Stimulated activated CD8-positive, alpha-beta memory T cell treated with anti-CD3 and anti-CD28 coated beads, Interleukin-4, amount 100 ng/mL, for 24 hours (primary cell): Measurements from ENCODE around the gene MRPS18B.
A peak's percentile ranks its signal among the peaks of the same experiment; 100 is the strongest.

Experiments
- DNase-seq: peaks from one replicate; pipeline ENCODE4 v3.0.0-alpha.2; 2020; ENCODE audit warnings: low read depth

MRPS18B gene

GRCh38 chr6:30617565-30618269 lies at the start of gene MRPS18B:
MRPS18B (plus strand) TSS chr6:30617840; CDS start chr6:30617866, 26 bp downstream.
- DNase-seq = peak; percentile 93

- DNase-seq = peak; percentile 35
Observed at GRCh38 chr6:30568245-30568644, 49.4 kb upstream of the MRPS18B start.

GRCh38 chr6:30570263-30570662 lies 47.4 kb upstream of the MRPS18B start:
- no peak for DNase-seq

GRCh38 chr6:30570740-30571074 lies 46.9 kb upstream of the MRPS18B start:
- DNase-seq = no peak

GRCh38 chr6:30571075-30571761 lies 46.4 kb upstream of the MRPS18B start, which contains the start of gene ABCF1:
ABCF1 (plus strand) TSS chr6:30571442; CDS start chr6:30571488, 46 bp downstream.
- peak; percentile 100 for DNase-seq

GRCh38 chr6:30571762-30572082 lies 45.9 kb upstream of the MRPS18B start:
- no peak for DNase-seq

GRCh38 chr6:30572148-30572547 lies 45.5 kb upstream of the MRPS18B start:
- no peak for DNase-seq

- no peak for DNase-seq
Observed at GRCh38 chr6:30573113-30573512, 44.5 kb upstream of the MRPS18B start.

- no peak for DNase-seq
Observed at GRCh38 chr6:30578051-30578450, 39.6 kb upstream of the MRPS18B start.

GRCh38 chr6:30583921-30584320 lies 33.7 kb upstream of the MRPS18B start:
- DNase-seq = no peak

GRCh38 chr6:30589754-30590358 lies 27.8 kb upstream of the MRPS18B start:
- DNase-seq = no peak

GRCh38 chr6:30590509-30590908 lies 27.1 kb upstream of the MRPS18B start:
- DNase-seq = no peak

- no peak for DNase-seq
Observed at GRCh38 chr6:30591008-30591407, 26.6 kb upstream of the MRPS18B start.

- DNase-seq = no peak
Observed at GRCh38 chr6:30592287-30592686, 25.4 kb upstream of the MRPS18B start.

- peak; percentile 60 for DNase-seq
Observed at GRCh38 chr6:30597315-30598144, 20.1 kb upstream of the MRPS18B start.

GRCh38 chr6:30598912-30599624 lies 18.6 kb upstream of the MRPS18B start:
- no peak for DNase-seq

GRCh38 chr6:30599625-30600324 lies 17.9 kb upstream of the MRPS18B start:
- DNase-seq = no peak

GRCh38 chr6:30600451-30600961 lies 17.1 kb upstream of the MRPS18B start:
- DNase-seq = no peak

- no peak for DNase-seq
Observed at GRCh38 chr6:30601436-30601814, 16.2 kb upstream of the MRPS18B start.

GRCh38 chr6:30601815-30602641 lies 15.6 kb upstream of the MRPS18B start:
- DNase-seq = no peak
